K562 (cell line): ENCODE measurements around the gene HCST. TPM values are rescaled to one million over a fixed set of nuclear protein-coding genes. Genes with fewer than 3 reads are reported as not detected.

Source experiments
- CBX2 ChIP-seq: fragments of 200-600 bp; sonication (generic); IDR thresholded peaks from one replicate; pipeline ENCODE4 v1.6.1; 2012; ENCODE audit warnings: mild to moderate bottlenecking, low read length, inconsistent platforms; ENCODE audit not compliant: insufficient read depth, poor library complexity, severe bottlenecking
- CREB1 ChIP-seq, 2 experiments: sonication (generic) in 1 of 2; formaldehyde crosslinking in 1 of 2; IDR thresholded peaks; 2 replicates each; pipeline versions ENCODE4 v1.6.1 to v1.8.0; 2012 to 2022; ENCODE audit warnings: inconsistent platforms in 1 of 2, mild to moderate bottlenecking in 1 of 2, missing genetic modification reagents in 1 of 2, moderate library complexity in 1 of 2
- ERF ChIP-seq: fragments of 450-650 bp; formaldehyde crosslinking; IDR thresholded peaks from 2 replicates; pipeline ENCODE4 v1.4.0; 2020; ENCODE audit warnings: mild to moderate bottlenecking, mixed read lengths
- HMG20A ChIP-seq: fragments of 450-650 bp; formaldehyde crosslinking; conservative IDR thresholded peaks from 2 replicates; pipeline ENCODE4 v1.4.0; 2020; ENCODE audit warnings: mild to moderate bottlenecking, mixed read lengths
- HMGN3 ChIP-seq: IDR thresholded peaks from 2 replicates; pipeline ENCODE4 v1.6.1; 2011; ENCODE audit warnings: borderline replicate concordance, low read depth, mild to moderate bottlenecking, mixed read lengths, low read length; ENCODE audit not compliant: insufficient read length; ENCODE audit errors: extremely low read depth
- HNRNPL ChIP-seq: fragments of 200-400 bp; formaldehyde crosslinking; IDR thresholded peaks from 2 replicates; pipeline ENCODE4 v1.6.1; 2017; ENCODE audit warnings: low read depth, mild to moderate bottlenecking, low read length
- NFYB ChIP-seq: IDR thresholded peaks from 2 replicates; pipeline ENCODE4 v1.6.1; 2011; ENCODE audit warnings: mild to moderate bottlenecking, moderate library complexity; ENCODE audit not compliant: insufficient read length; ENCODE audit errors: extremely low read depth
- PTRF ChIP-seq: fragments of 450-650 bp; IDR thresholded peaks from 2 replicates; pipeline ENCODE4 v1.6.1; 2016; ENCODE audit warnings: mild to moderate bottlenecking, missing genetic modification characterization, missing compliant biosample characterization
- RCOR1 ChIP-seq, 2 experiments: IDR thresholded peaks; 2 replicates each; pipeline ENCODE4 v1.6.1; 2012; ENCODE audit warnings: low read depth in 2 of 2, low read length in 2 of 2, borderline replicate concordance in 1 of 2, improper control_type of control experiment in 1 of 2
- RNF2 ChIP-seq: sonication (generic); IDR thresholded peaks from 2 replicates; pipeline ENCODE4 v1.6.1; 2016
- SLC30A9 ChIP-seq: fragments of 250-450 bp; sonication (Bioruptor Pico); IDR thresholded peaks from 2 replicates; pipeline ENCODE4 v1.8.0; 2022; ENCODE audit warnings: mild to moderate bottlenecking, moderate library complexity
- SMARCB1 ChIP-seq: IDR thresholded peaks from 2 replicates; pipeline ENCODE4 v1.6.1; 2011; ENCODE audit warnings: improper control_type of control experiment, low read depth; ENCODE audit not compliant: insufficient read length
- SMARCE1 ChIP-seq: fragments of 450-650 bp; IDR thresholded peaks from 2 replicates; pipeline ENCODE4 v1.7.1; 2016; ENCODE audit warnings: mild to moderate bottlenecking
- ZFP91 ChIP-seq: sonication (generic); formaldehyde crosslinking; IDR thresholded peaks from 2 replicates; pipeline ENCODE4 v1.8.0; 2022; ENCODE audit warnings: mild to moderate bottlenecking, missing genetic modification reagents
- ZNF212 ChIP-seq: fragments of 450-650 bp; formaldehyde crosslinking; IDR thresholded peaks from 2 replicates; pipeline ENCODE4 v1.4.0; 2020; ENCODE audit warnings: mild to moderate bottlenecking
- ZNF217 ChIP-seq: sonication (generic); formaldehyde crosslinking; IDR thresholded peaks from 2 replicates; pipeline ENCODE4 v1.8.0; 2022; ENCODE audit warnings: mild to moderate bottlenecking, missing genetic modification reagents
- ZNF24 ChIP-seq: fragments of 450-650 bp; IDR thresholded peaks from 2 replicates; pipeline ENCODE4 v1.6.1; 2016
- ZNF696 ChIP-seq: fragments of 250-450 bp; sonication (Bioruptor Pico); conservative IDR thresholded peaks from 2 replicates; pipeline ENCODE4 v1.4.0; 2020; ENCODE audit warnings: mild to moderate bottlenecking, moderate library complexity
- ZNF830 ChIP-seq: fragments of 250-450 bp; sonication (Bioruptor Pico); IDR thresholded peaks from 2 replicates; pipeline ENCODE4 v1.5.0; 2021; ENCODE audit warnings: mild to moderate bottlenecking
- polyA plus RNA-seq, 8 experiments: library from polyadenylated mRNA; depleted of rRNA in 4 of 8; stranded (reverse) in 5 of 8; unstranded in 3 of 8; fragments of >200 nt; fragmentation: Nextera tagmentation in 2 of 8; fragmentation: Illumina TruSeq in 1 of 8; extraction: Ambion mirVana in 2 of 8; extraction: Trizol in 1 of 8; gene quantifications; 2 replicates each; pipeline versions ENCODE4 v1.2.1 to v1.2.3, GENCODE V29; 2011 to 2014; ENCODE audit warnings: inconsistent platforms in 1 of 8, missing spikeins in 1 of 8
- total RNA-seq, 7 experiments: library from RNA; depleted of rRNA in 6 of 7; stranded (reverse); fragments of >200 nt in 6 of 7; fragmentation: Illumina TruSeq in 2 of 7; extraction: Trizol in 2 of 7; gene quantifications; 2 replicates each; pipeline versions ENCODE4 v1.2.1 to v1.2.3, GENCODE V29; 2011 to 2021; ENCODE audit warnings: low replicate concordance in 1 of 7
- TF ChIP-seq, protein P1 (sequence below): fragments of 450-650 bp; IDR thresholded peaks from 2 replicates; pipeline ENCODE4 v1.6.1; 2016; ENCODE audit warnings: borderline replicate concordance
- TF ChIP-seq, protein P2 (sequence below): fragments of 200-800 bp; sonication (Bioruptor generic); IDR thresholded peaks from 2 replicates; pipeline ENCODE4 v1.6.1; 2016; ENCODE audit warnings: missing genetic modification characterization, missing compliant biosample characterization

The HCST gene
- total and polyA plus RNA-seq, 9 of the 15 experiments (the other 6 are each of a cell fraction or from before 2014, with no cell fraction given) = 0.29 to 1.9 (median 0.95) TPM; not detected in 2

DNA sequence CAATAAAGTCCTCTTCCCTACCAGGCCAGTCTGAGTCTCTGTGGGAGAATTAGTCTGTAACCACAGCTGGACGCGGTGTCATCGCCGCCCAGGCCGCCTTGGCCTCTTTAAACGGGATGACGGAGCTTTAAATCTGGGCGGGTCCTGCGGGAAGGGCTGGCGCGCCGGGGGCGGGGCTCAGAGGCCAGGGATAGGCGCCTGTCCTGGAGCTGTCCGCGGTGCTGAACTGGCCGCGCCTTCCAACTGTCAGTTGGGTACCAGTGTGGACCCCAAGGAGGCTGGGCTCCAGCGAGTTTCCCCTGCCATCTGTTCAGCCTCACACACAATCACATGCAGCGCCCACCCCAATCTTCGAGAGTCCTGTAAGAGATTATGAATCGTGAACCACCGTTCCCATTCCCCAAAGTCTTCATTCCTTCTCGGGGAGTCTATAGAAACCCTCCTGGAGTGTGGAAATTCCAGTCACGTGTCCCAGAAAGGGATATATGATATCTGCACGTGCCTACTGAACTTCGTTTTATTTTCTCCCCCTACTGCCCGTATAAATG lies 22.5 kb upstream of the HCST start (continued):
- TF ChIP-seq HMGN3 (peak; percentile 83), SLC30A9 (no peak), ERF (CRISPR knock-in tag) (no peak), ZNF696 (CRISPR knock-in tag) (no peak), SMARCE1 (no peak), ZNF830 (CRISPR knock-in tag) (no peak), ZNF217 (CRISPR knock-in tag) (no peak), HMG20A (CRISPR knock-in tag) (no peak), ZFP91 (peak; percentile 92), SMARCB1 (no peak), RNF2 (no peak), PTRF (tag) (no peak), NFYB (no peak), HNRNPL (no peak), CREB1 (IDR thresholded peaks at IDR 0.05) (no peak), CREB1 (CRISPR knock-in tag; IDR thresholded peaks at IDR 0.05) (peak; percentile 70; the same call in 1 of the 2 replicates), CBX2 (no peak), ZNF24 (no peak), ZNF212 (CRISPR knock-in tag) (no peak), RCOR1 (IDR thresholded peaks at IDR 0.05; ENCODE audit: borderline replicate concordance in 1 of 2, low read depth in 2 of 2, low read length in 2 of 2) (peak; percentile 39 to 97; a peak in 3 of 4 replicates)
- TF ChIP-seq, protein P1, sequence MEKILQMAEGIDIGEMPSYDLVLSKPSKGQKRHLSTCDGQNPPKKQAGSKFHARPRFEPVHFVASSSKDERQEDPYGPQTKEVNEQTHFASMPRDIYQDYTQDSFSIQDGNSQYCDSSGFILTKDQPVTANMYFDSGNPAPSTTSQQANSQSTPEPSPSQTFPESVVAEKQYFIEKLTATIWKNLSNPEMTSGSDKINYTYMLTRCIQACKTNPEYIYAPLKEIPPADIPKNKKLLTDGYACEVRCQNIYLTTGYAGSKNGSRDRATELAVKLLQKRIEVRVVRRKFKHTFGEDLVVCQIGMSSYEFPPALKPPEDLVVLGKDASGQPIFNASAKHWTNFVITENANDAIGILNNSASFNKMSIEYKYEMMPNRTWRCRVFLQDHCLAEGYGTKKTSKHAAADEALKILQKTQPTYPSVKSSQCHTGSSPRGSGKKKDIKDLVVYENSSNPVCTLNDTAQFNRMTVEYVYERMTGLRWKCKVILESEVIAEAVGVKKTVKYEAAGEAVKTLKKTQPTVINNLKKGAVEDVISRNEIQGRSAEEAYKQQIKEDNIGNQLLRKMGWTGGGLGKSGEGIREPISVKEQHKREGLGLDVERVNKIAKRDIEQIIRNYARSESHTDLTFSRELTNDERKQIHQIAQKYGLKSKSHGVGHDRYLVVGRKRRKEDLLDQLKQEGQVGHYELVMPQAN = peak; percentile 81; the same call in 1 of the 2 replicates
- TF ChIP-seq, protein P2, sequence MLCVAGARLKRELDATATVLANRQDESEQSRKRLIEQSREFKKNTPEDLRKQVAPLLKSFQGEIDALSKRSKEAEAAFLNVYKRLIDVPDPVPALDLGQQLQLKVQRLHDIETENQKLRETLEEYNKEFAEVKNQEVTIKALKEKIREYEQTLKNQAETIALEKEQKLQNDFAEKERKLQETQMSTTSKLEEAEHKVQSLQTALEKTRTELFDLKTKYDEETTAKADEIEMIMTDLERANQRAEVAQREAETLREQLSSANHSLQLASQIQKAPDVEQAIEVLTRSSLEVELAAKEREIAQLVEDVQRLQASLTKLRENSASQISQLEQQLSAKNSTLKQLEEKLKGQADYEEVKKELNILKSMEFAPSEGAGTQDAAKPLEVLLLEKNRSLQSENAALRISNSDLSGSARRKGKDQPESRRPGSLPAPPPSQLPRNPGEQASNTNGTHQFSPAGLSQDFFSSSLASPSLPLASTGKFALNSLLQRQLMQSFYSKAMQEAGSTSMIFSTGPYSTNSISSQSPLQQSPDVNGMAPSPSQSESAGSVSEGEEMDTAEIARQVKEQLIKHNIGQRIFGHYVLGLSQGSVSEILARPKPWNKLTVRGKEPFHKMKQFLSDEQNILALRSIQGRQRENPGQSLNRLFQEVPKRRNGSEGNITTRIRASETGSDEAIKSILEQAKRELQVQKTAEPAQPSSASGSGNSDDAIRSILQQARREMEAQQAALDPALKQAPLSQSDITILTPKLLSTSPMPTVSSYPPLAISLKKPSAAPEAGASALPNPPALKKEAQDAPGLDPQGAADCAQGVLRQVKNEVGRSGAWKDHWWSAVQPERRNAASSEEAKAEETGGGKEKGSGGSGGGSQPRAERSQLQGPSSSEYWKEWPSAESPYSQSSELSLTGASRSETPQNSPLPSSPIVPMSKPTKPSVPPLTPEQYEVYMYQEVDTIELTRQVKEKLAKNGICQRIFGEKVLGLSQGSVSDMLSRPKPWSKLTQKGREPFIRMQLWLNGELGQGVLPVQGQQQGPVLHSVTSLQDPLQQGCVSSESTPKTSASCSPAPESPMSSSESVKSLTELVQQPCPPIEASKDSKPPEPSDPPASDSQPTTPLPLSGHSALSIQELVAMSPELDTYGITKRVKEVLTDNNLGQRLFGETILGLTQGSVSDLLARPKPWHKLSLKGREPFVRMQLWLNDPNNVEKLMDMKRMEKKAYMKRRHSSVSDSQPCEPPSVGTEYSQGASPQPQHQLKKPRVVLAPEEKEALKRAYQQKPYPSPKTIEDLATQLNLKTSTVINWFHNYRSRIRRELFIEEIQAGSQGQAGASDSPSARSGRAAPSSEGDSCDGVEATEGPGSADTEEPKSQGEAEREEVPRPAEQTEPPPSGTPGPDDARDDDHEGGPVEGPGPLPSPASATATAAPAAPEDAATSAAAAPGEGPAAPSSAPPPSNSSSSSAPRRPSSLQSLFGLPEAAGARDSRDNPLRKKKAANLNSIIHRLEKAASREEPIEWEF = no peak
